Myocyte (in vitro differentiated cells): ENCODE measurements around the gene ZNF837. TPM values are rescaled to one million over a fixed set of nuclear protein-coding genes. Genes with fewer than 3 reads are reported as not detected.
"Not testable (repeated sequence)": the region's sequence is repeated elsewhere in the genome, so short reads cannot be mapped to it uniquely, and the experiment has no call there.

Experiments used
- DNase-seq: peaks from one replicate; pipeline ENCODE4 v3.0.0-alpha.2; 2012; ENCODE audit warnings: low read depth
- total RNA-seq: library from RNA; depleted of rRNA; stranded (reverse); fragments of >200 nt; gene quantifications from 2 replicates; pipeline ENCODE4 v1.2.3, GENCODE V29; 2014

Gene ZNF837
- total RNA-seq, 1 donor from 2014 or later: 5.5 TPM

GRCh38 chr19:58396691-58397532 lies 16.1 kb upstream of the ZNF837 start:
- no peak for DNase-seq

- DNase-seq: no peak
Measured at GRCh38 chr19:58395979-58396627, 15.3 kb upstream of the ZNF837 start.

- DNase-seq: no peak
Measured at GRCh38 chr19:58395220-58395978, 14.6 kb upstream of the ZNF837 start, which contains the start of gene RNF225. TSS of gene RNF225 (plus strand) at chr19:58395656. CDS start at chr19:58396090, 434 bp downstream.

GRCh38 chr19:58394821-58395219 lies 14.0 kb upstream of the ZNF837 start:
- DNase-seq: no peak

- no peak for DNase-seq
Measured at GRCh38 chr19:58393725-58394033, 12.8 kb upstream of the ZNF837 start.

GRCh38 chr19:58392945-58393724 lies 12.3 kb upstream of the ZNF837 start:
- DNase-seq: no peak

- no peak for DNase-seq
Measured at GRCh38 chr19:58388175-58388526, 7.3 kb upstream of the ZNF837 start.

GRCh38 chr19:58387338-58388174 lies 6.7 kb upstream of the ZNF837 start:
- DNase-seq: peak; percentile 47

GRCh38 chr19:58386576-58387337 lies 5.9 kb upstream of the ZNF837 start, which contains the start of gene RPS5:
TSS of gene RPS5 (plus strand) at chr19:58387269. CDS start at chr19:58388138, 869 bp downstream.
- DNase-seq: peak; percentile 99

- no peak for DNase-seq
Measured at GRCh38 chr19:58385891-58386575, 5.2 kb upstream of the ZNF837 start.

- DNase-seq: no peak
Measured at GRCh38 chr19:58385313-58385890, 4.6 kb upstream of the ZNF837 start.

GRCh38 chr19:58382997-58383603 lies 2.3 kb upstream of the ZNF837 start:
- DNase-seq: no peak

GRCh38 chr19:58381460-58382212 lies 806 bp upstream of the ZNF837 start:
- no peak for DNase-seq

GRCh38 chr19:58380037-58380661 lies 681 bp downstream of the ZNF837 start:
- no peak for DNase-seq

- no peak for DNase-seq
Measured at GRCh38 chr19:58379246-58379645, 1.6 kb downstream of the ZNF837 start.

GRCh38 chr19:58376724-58377123 lies 4.1 kb downstream of the ZNF837 start:
- not testable (repeated sequence) for DNase-seq

- no peak for DNase-seq
Measured at GRCh38 chr19:58374200-58374599, 6.6 kb downstream of the ZNF837 start.
